Measurements from ENCODE around the gene MRPL36. TPM values are rescaled to one million over a fixed set of nuclear protein-coding genes. Genes with fewer than 3 reads are reported as not detected.

The MRPL36 gene
- total and polyA plus RNA-seq, 9 of the 15 experiments (the other 6 are each of a cell fraction or from before 2014, with no cell fraction given): 78.3 to 557 (median 124) TPM

GRCh38 chr5:1752881-1753280, 46.8 kb downstream of the MRPL36 start:
- BruUV-seq (replicated peaks): no TSS peak
- ATAC-seq (no peak), FAIRE-seq (no peak), DNase-seq (ENCODE audit: extremely low read depth in 1 of 4, low spot score in 3 of 4) (no peak)
- intact Hi-C loops (cut with micrococcal nuclease): no loop called here
- no peak overlapping the region for H3K4me3 ChIP-seq
- no peaks in the 10 kb centered on the region for H3K79me2 ChIP-seq (ENCODE audit: control insufficient read depth, insufficient read depth, low read length)
- H3K4me1 ChIP-seq (replicated peaks in 1 of 2; ENCODE audit: control insufficient read depth in 2 of 2, insufficient read depth in 2 of 2, low read length in 2 of 2): no peaks in the 10 kb centered on the region
- H3K36me3 ChIP-seq (ENCODE audit: control insufficient read depth, insufficient read depth, low read length): no peaks in the 10 kb centered on the region
- no peak for TF ChIP-seq CCAR2 (IDR thresholded peaks at IDR 0.05; ENCODE audit: low read depth, low read length)
- no peak for TF ChIP-seq ZNF133 (CRISPR knock-in tag; IDR thresholded peaks at IDR 0.05)
- TF ChIP-seq ZSCAN29 (IDR thresholded peaks at IDR 0.05): no peak
- TF ChIP-seq ARNT (IDR thresholded peaks at IDR 0.05): no peak
- TF ChIP-seq MXI1 (IDR thresholded peaks at IDR 0.05; ENCODE audit: low read depth, low read length): no peak
- TF ChIP-seq FOXK2 (conservative IDR thresholded peaks at IDR 0.05 in 1 of 2, IDR thresholded peaks at IDR 0.05 in 1 of 2; ENCODE audit: low read depth in 2 of 2): no peak
- CTCF ChIA-PET (ENCODE audit: low intra/inter-chr PET ratio): no interaction called here
- peaks cover 65 to 84% of the 10 kb centered on the region in 2 experiments for H3K27me3 ChIP-seq (ENCODE audit: control insufficient read depth in 2 of 2, insufficient read depth in 2 of 2, low read length in 2 of 2)
- H3K4me2 ChIP-seq (ENCODE audit: insufficient read depth, low read length): no peak overlapping the region
- H3K9me3 ChIP-seq (replicated peaks; ENCODE audit: control insufficient read depth, insufficient read depth, low read depth, low read length): no peaks in the 10 kb centered on the region
- no peak overlapping the region for H3K27ac ChIP-seq (ENCODE audit: extremely low read depth, low read depth, low read length)
- in situ Hi-C loops (cut with MboI): no loop called here
- under 1% methylated on average over 16 of the region's 16 CpGs for WGBS (ENCODE audit: insufficient coverage, low coverage, missing lambda C conversion rate)
- 0 out of 2 replicates have a peak, but pooled peaks cover 6% of the 10 kb centered on the region for H4K20me1 ChIP-seq (replicated peaks; ENCODE audit: control insufficient read depth, insufficient read depth, low read length)
- H3K9ac ChIP-seq (ENCODE audit: insufficient read depth in 1 of 2, low read depth in 2 of 2, low read length in 2 of 2): no peak overlapping the region
- no peaks in the 10 kb centered on the region for H3K9me1 ChIP-seq (ENCODE audit: control insufficient read depth, insufficient read depth, low read length)
- no peak overlapping the region for H2AFZ ChIP-seq (ENCODE audit: low read depth, low read length)
- POLR2A ChIA-PET: no interaction called here

All from K562 (cell line).